ENCODE measurements around the gene EML1.

EML1 gene

DNA sequence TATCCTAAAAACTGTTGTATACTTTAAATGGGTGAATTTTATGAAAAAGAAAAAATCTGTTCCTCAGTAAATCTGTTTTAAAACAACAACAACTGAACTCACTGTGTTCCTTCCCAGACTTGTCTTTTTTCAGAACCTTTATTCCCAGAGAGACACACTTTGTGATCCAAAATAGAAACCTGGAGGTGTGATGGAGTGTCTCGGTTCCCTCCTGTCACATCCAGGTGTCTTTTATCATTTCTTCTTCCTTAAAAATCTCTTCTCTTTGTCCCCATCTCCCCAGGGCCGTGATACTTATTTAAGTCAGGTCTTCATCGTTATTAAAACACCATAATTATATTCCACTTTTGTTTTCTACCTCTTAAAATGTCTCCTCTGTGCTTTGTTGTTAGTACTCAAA, 195.8 kb downstream of the EML1 start:
- H3K27ac ChIP-seq: no peak overlapping the region
- TF ChIP-seq, protein P1, sequence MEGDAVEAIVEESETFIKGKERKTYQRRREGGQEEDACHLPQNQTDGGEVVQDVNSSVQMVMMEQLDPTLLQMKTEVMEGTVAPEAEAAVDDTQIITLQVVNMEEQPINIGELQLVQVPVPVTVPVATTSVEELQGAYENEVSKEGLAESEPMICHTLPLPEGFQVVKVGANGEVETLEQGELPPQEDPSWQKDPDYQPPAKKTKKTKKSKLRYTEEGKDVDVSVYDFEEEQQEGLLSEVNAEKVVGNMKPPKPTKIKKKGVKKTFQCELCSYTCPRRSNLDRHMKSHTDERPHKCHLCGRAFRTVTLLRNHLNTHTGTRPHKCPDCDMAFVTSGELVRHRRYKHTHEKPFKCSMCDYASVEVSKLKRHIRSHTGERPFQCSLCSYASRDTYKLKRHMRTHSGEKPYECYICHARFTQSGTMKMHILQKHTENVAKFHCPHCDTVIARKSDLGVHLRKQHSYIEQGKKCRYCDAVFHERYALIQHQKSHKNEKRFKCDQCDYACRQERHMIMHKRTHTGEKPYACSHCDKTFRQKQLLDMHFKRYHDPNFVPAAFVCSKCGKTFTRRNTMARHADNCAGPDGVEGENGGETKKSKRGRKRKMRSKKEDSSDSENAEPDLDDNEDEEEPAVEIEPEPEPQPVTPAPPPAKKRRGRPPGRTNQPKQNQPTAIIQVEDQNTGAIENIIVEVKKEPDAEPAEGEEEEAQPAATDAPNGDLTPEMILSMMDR (IDR thresholded peaks at IDR 0.05): no peak
- H3K4me1 ChIP-seq (ENCODE audit: control insufficient read depth in 1 of 2, insufficient read depth in 1 of 2, low read depth in 1 of 2, low read length in 1 of 2): peaks cover 0 to 6% of the 10 kb centered on the region in 2 experiments
- H3K4me3 ChIP-seq (ENCODE audit: low read depth in 1 of 2, low read length in 1 of 2): no peak overlapping the region
- no peaks in the 10 kb centered on the region for H3K36me3 ChIP-seq
- H3K9me3 ChIP-seq: no peaks in the 10 kb centered on the region
- H3K27me3 ChIP-seq: no peaks in the 10 kb centered on the region

DNA sequence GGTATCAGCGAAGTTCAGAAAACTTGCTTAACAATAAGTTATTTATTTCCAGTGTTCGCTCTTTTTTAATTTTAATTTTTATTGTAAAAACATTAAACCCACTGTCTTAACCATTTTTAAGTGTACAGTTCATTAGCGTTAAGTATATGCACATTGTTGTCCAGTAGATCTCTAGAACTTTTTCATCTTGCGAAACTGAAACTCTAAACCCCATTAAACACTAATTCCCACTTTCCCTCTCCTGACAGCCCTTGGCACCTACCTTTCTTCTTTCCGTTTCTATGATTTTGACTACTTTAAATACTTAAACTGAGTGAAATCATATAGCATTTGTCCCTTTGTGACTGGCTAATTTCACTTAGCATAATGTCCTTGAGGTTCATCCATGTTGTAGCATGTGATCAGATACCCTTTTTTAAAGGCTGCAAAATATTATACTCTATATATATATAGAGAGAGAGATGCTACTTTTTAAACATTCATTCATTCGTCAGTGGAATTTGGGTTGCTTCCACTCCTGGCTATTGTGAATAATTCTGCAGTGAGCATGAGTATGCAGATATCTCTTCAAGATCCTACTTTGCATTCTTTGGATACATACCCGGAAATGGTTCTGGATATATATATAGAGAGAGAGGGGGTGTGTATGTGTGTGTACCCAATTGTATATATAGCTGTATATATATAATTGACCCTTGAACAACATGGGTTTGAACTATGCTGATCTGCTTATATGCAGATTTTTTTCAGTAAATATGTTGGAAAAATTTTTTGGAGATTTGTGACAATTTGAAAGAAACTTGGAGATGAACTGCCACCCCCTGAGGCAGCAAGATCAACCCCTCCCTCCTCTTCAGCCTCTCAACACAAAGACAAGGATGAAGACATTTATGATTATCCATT, 197.3 kb downstream of the EML1 start:
- Histone ChIP-seq H3K27ac (no peak overlapping the region), H3K36me3 (no peaks in the 10 kb centered on the region), H3K27me3 (no peaks in the 10 kb centered on the region), H3K9me3 (no peaks in the 10 kb centered on the region), H3K4me1 (ENCODE audit: control insufficient read depth in 1 of 2, insufficient read depth in 1 of 2, low read depth in 1 of 2, low read length in 1 of 2) (peaks cover 0 to 6% of the 10 kb centered on the region in 2 experiments), H3K4me3 (ENCODE audit: low read depth in 1 of 2, low read length in 1 of 2) (no peak overlapping the region)
- TF ChIP-seq, protein P1 (IDR thresholded peaks at IDR 0.05): no peak

DNA sequence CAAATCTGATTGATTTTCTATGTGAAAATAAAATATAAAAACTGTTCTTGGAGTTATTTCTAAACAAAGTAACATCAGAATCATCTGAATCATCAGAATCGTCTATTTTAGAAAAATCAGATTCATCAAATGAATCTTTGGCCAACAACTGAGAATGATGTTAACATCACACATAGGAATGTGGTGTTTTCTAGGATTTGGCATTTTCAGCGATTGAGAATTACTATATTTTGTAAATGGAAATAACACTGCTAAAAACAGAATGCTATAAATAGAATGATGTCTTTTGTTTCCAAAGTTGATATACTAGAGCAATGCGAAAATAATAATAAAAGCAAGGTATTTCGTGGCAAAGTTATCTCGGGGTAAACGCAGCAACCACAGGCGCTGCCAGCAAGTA, 198.1 kb downstream of the EML1 start:
- Histone ChIP-seq H3K27ac (no peak overlapping the region), H3K4me3 (ENCODE audit: low read depth in 1 of 2, low read length in 1 of 2) (no peak overlapping the region), H3K9me3 (no peaks in the 10 kb centered on the region)

More for the DNA sequence above, 198.1 kb downstream of the EML1 start:
- Histone ChIP-seq H3K4me1 (ENCODE audit: control insufficient read depth in 1 of 2, insufficient read depth in 1 of 2, low read depth in 1 of 2, low read length in 1 of 2) (peaks cover 0 to 6% of the 10 kb centered on the region in 2 experiments), H3K27me3 (no peaks in the 10 kb centered on the region), H3K36me3 (no peaks in the 10 kb centered on the region)
- TF ChIP-seq, protein P1 (IDR thresholded peaks at IDR 0.05): no peak

All from neutrophil (primary cell).